Pulmonary artery endothelial cell (primary cell): ENCODE data around the gene FRAS1. TPM values are rescaled to one million over a fixed set of nuclear protein-coding genes. Genes with fewer than 3 reads are reported as not detected.
"Not testable (repeated sequence)": the region's sequence is repeated elsewhere in the genome, so short reads cannot be mapped to it uniquely, and the experiment has no call there.

Experiments
- DNase-seq: peaks from one replicate; pipeline ENCODE4 v3.0.0-alpha.2; 2011; ENCODE audit warnings: low read depth, low spot score
- total RNA-seq: library from RNA; depleted of rRNA; stranded (reverse); fragments of >200 nt; gene quantifications from 2 replicates; pipeline ENCODE4 v1.2.3, GENCODE V29; 2014

FRAS1 gene
- total RNA-seq, 1 donor from 2014 or later = 8.6 TPM

DNA sequence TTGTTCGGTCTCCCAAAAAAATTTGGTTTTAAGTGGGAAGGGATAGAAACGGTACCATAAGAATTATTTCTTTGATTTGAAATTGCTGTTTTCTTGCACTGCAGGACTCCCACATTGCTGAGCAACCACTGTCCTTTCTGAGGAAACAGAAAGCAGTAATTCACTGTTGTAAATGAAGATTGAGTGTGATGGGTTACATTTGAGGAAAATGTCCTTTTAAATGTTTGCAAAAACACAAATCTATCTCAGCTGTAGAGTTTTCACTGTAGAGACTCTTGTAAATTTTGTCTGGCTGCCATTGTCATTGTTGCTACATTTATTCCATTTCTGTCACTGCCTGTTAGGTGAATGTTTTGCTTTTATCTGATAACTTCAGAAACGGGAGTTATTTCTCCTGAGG is 105.2 kb downstream of the FRAS1 start:
- no peak for DNase-seq

DNA sequence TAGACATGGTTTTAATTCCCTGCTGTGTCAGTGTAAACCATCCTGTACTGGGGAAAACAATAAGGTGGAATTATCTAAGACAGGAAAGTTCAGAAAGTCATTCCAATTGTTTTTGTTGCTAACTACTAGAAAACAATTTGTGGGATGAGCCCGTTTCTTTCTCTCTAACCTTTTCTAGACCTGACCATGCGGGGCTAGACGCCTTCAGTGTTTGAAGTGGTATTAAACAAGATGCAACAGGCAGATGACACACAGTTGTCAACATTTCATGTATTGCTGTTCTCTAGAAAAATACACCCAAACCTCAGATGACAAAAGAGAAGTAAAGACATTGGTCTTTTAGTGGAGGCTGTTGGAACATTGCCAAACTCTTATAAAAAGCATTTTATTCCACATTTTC is 105.7 kb downstream of the FRAS1 start:
- DNase-seq = no peak

DNA sequence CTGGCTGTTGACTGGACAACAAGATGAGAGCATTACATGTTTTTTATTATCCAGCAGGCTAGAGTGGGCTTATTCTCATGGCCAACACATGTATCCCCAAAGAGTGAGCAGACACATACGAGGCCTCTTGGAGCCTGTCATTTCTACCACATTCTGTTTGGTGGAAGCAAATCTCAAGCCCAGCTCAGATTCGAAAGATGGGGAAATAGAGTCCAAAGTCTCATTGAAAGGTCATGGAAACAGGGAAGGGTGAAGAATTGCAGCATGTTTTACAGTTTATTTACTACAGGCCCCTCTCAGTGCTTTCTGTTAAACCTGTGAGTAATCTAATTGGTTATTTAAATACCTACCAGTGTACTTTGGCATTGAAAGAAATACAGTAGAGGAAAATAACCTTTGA is 108.6 kb downstream of the FRAS1 start:
- no peak for DNase-seq

DNA sequence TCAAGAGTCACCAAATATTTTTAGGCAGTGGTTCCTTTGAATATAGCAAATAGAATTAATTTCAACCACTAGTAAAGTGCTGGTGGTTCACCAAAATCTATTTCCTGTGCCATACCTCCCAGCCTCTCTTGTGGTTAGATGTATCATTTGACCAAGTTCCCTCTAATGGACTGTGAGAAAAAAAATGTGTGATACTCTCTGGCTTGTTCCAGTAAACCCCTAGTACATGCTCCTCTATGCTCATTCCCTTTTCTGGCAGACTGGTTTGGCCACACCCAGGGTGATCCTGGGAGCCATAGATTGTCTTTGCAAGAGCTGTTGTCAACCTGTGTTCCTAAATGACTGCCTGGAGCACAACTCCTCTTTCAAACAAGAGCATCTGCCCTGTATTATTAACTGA is 109.5 kb downstream of the FRAS1 start:
- no peak for DNase-seq

DNA sequence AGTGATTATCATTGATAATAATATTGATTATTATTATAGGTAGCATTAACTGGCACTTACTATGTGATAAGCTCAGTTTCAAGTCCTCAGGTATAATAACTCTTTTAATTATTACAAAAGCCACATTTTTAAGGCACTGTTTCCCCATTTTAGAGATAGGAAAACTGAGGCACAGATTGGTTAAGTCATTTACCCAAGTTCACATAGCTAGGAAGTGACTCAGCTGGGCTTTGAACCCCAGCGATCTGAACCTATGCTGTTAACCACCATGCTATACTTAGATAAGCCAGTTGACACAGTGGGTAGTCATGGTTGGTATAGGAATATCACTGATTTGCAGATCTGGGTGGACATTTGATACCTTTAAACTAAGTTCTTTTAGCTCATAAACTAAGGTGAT is 110.4 kb downstream of the FRAS1 start:
- DNase-seq = no peak

DNA sequence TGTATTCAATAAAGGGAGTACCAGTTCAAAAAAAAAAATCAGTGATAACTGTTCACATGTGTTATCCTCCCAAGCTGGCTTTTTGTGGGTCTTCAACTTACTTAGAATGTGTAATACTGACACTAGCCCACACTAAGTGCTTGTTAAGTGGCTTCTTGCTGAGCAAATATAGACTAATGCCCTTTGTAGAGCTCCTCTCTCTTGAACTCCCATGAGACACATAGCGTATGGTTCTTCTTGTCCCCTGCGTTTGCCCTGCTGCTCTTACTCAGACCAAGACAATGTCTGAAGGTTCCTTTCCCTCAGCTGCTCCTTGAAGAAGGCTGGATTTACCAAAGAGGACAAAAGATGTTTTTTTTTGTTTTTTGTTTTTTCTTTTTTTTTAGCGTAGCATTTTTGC is 110.9 kb downstream of the FRAS1 start:
- DNase-seq = no peak

DNA sequence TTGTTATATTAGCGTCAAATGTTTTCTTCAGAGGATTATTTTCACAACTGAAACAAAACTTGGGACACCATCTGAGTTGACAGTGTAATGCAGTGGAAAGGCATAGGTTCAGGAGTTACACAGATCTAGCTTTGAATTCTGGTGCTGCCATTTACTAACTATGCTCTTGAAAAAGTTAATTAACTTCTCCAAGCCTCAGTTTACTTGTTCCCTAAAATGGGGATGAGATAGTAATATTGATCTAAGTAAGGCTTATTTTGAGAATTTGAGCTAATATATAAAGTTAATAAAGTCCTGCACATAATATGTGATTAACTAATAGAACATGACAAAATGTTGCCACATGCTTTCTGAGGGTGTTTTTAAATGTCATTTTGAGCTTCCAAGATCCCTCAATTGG is 112.6 kb downstream of the FRAS1 start:
- DNase-seq = no peak

DNA sequence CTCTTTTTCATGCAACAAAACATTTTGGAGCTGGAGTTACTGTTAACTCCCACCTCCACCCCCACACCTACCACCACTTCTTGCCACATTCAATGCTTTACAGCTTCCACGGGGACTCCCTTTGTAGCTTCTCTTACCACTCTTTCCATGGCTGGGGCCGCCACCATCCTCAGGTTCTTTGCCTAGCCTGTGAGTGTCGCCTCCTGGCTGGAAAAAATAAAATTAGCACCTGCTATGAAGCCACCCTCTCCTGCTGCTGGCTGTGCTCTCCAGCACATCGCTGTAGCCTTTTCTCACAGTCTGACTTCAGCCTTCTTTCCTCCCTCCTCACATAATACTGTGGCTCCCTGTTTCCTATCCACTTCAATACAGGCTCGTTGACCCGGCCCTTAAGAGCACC is 114.4 kb downstream of the FRAS1 start:
- no peak for DNase-seq

DNA sequence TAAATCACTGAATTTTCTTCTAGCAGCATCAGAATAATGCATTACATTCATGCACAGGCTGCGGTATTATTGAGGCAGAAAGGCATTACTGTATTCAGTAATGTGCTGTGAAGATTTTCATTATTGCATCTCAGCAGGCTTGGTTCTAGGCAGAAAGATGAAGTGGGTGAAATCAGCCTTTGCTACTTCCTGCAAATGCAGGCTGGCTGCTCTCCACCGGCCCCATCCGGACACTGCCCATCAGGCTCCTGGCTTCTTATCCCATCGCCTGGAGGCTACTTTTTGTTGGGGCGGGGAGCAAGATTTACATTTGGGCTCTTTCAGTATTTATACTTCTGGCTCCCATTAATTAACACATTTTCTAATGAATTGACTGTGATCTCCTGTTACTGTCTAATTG is 117.8 kb downstream of the FRAS1 start:
- no peak for DNase-seq

DNA sequence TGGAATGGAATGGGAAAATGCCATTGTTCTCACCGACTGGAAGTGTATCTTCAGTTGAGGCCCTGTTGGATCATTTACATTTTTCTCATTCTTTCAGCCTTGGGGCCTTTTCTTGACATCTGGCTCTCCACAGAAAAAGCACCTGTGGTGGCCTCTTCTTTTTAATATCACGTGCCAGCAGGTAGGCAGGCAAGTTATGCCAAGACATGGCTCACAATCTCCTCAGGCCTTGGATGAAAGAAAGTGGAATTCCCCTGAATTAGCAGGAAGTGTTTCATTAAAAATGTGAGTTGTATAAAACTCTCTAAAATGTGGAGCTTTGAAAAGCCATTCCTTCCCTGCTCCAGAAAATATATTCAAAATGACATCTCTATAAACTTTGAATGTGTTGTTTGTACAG is 122.1 kb downstream of the FRAS1 start:
- no peak for DNase-seq

DNA sequence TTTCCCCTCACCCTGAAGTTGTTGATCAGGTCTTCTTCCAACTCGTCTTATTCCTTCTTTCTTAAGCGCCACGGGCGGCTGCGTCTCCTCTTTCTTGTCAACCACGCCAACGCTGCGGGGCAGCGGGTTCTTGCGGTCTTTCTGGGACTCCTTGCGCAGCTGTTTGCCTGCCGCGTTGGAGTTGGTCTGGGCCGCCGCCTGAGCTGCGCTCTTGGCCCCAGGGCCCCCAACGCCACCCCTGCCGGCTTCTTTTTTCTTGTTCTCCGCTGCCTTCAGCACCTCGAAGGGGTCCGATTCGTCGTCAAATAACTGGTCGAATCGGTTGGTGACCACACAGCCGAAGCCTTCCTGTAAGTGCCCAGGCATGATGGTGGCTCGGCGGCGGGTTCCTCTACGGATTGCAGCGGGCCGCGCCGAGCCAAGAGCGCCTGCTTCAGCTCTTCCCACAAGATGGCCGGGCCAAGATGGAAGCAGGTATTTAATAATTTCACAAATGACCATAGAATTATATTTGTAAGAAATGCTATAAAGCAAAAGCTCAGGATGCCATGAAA is 124.6 kb downstream of the FRAS1 start:
- DNase-seq = not testable (repeated sequence)

DNA sequence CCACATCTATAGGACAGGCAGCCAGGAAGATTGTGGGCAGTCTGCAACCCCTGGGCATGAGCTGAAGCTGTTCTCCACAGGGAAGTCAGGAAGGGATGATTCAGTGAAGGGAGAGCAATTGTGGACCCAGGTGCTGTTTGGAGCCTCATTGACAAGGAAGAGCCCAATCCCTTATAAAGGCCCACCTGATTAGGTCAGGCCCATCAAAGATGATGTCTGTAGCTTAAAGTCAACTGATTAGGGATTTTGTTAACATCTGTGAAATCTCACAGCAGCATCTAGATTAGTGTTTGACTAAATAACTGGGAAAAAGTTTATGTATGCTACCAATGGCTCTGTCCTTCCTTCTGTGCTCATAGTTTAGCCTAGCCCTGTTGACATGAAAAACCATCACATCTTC is 127.5 kb downstream of the FRAS1 start:
- no peak for DNase-seq

DNA sequence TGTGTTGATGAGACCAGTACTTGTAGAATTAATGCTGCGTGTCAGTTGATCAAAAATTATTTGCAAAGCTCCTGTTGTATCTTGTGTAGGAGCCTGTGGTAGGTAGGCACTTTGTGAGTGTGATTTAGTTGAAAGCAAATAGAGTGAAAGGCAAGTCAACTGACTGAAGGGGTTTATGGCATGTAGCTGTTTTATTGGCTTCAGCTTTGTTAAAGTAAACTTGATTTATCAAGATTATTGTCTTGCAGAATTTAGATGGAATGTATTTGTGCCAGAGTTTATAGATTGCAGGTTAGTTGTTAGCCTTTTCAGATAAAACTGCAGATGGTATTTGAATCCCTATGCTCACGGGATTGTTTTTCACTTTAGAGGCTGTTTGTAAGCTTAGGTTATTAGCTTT is 128.0 kb downstream of the FRAS1 start:
- DNase-seq = no peak

DNA sequence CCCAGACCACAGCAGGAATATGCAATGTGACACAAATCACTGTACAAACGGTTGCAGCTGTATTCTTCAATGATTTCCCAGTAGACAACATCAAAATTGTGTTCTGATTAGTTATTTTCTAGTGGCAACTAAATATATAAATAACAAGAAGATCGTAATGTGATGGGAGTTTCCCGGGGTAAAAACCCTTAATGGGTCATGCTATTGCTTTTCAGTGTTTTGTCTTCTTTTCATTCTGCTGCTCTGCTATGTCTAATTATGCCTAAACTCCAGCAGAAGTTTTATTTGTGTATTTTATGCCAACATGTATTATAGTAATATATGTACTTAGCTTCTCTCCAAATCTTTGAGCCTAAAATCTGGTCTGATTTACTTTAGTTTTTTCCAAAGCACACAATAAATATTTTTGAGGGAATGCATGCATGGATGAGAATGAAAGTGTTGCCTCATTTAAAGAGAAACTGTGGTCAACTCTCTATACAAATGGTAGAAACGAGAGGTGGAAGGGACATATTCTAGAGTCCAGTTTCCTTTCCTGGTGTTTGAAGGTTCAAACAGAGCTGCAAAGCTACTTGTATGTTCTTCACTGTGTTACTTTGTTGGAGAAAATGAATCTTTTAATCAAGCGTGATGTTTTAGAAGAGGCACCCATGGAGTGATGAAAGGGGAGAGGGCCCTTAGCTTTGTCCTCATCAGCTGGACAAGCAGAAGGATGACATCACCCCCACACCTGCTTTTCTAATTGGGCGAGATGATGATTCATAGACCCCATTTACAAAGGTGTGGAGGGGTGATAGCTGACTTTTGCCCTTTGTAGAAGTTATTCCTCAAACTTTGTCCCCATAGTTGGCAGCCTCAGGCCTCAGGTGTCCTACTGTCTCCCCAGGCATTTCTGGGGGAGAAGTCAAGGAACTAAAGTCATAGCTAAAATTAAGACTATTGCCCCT is 129.7 kb downstream of the FRAS1 start:
- no peak for DNase-seq

DNA sequence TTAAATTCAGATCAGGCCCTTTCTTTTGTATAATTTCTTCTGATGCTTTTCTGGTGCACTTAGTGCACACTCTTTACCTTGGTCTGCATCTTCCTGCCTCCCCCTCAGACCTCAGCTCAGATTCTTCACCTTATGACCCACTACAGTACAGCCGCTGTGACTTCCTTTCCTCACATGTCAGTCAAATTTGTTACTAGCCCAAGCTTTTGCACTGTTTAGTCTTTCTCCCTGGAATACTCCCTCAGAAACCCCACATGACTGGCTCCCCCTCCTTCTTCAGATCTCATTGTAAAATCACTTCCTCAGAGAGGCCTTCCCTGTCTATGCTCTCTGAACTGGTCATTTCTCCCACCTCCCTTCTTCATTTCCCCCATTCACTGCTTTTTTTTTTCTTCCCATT is 132.9 kb downstream of the FRAS1 start:
- no peak for DNase-seq

DNA sequence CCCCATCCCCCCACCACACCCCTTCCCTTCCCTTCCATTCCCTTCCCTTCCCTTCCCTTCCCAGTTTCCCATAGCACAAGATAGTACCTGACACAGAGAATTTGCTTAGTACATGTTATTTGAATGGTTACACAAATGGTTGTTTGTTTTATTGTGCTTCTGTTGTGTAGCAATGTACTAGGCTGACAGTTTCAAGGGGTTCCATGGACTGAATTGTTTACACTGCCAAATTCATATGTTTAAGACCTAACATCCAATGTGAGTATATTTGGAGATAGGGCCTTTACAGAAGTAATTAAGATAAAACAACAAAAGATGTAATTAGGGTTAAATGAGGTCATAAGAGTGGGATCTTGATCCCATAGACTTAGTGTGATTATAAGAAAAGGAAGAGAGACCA is 133.5 kb downstream of the FRAS1 start:
- DNase-seq = no peak

DNA sequence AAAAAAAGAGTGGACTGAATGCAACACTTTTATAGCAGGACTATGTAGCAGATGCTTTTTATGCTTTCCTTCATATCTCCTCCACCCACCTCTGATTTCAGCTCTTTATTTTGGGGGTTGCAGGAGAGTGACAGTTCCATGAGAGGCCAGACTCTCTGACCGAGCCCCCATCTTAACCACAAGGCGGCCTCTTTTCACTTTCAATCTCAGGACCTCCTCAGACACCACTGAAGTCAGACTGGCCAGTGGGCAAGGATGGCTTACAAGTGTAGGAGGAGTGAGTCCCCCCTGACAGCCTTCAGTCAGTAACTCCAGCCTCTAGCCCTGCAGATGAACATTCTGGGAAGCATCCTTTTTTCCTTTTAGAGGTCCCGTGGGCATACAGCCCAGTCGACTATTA is 140.8 kb downstream of the FRAS1 start:
- DNase-seq = no peak

DNA sequence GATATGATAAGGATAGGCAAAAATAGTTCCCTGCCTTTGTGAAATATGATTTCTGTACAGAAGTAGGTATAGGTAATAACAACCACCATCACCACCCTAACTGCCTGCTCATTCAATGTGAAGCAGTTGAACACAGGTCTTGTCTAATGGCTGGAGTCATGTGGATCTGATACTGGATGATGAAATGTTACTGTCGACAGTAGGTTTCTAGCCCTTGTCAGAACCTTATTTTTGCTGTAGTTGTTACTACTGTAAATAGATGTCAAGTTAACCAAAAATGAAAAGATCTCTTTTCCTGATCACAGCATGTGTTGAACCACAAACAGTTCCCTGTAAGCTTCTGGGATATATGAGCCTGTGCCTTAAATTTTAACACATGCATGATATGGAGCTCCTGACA is 142.9 kb downstream of the FRAS1 start:
- no peak for DNase-seq

DNA sequence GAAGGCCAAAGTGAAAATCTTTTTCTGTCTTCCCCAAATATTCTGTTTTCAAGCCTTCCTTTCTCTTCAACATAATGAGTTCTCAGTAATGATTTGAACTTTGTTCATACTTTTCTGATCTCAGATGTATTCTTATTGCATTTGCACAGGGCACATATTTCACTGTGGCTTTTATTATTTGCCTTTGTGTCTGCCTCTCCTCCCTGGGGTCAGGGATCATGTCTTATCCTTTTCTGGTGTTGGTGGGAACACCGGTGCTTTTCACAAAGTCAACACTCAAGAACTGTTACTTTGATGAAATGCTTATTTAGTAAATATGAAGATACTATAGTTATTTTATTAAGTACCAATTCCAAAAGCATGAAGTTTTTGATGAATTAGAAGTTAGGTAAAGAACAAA is 143.8 kb downstream of the FRAS1 start:
- DNase-seq = no peak

DNA sequence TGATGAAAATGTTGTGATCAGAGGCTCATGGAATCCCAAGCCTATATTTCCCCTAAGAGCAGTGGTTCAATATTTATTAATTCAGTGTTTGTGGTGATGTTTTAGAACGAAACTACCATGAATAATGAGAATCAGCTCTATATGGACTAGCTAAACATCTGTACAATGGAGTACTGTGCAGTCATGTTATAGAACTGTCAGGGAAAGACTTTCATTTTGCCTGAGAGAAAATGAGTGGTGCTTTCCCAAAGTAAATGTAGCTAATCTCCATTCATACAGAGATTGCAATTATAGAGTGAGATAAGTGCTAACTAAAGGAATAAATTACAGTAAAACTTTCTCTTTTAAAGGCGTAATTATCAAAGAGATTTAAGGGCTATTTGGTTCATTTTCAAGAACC is 147.1 kb downstream of the FRAS1 start:
- DNase-seq = no peak

DNA sequence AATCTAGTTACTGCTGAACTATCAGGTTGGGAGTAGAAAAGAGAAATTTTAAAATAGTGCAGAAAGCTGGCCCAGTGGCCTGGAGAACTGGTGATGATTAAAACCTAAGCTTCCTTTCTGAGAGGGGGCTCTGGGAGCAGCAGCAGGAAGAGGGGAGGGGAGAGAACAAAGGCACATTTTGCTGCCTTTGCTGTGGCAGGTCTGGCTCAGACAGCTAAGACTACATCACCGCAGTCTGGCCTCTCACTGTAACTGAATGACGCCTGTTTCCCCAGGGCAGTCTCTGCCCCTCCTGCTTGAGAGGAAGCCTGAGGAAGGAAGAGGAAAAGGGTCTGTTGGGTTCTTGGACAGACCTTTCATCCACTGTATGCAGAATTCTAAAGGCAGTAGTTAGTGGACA is 148.5 kb downstream of the FRAS1 start:
- no peak for DNase-seq

DNA sequence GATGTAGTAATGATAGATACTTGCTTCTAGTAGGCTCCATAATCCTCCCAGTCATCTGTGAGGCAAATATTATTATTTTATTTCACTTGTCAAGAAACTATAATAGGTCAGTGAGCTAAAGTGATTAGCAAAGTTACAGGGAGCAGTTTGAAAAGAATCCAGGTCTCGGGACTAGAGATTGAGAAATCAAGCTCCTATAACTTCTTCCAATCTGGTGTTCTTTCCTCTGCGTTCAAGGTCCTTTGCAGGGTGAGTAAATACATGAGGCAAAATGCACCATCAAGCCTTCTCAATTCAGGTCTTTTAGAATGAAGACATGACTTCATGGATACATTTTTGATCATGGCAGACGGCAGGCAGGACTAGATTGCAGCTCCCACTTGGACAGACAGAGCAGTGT is 150.4 kb downstream of the FRAS1 start:
- no peak for DNase-seq

DNA sequence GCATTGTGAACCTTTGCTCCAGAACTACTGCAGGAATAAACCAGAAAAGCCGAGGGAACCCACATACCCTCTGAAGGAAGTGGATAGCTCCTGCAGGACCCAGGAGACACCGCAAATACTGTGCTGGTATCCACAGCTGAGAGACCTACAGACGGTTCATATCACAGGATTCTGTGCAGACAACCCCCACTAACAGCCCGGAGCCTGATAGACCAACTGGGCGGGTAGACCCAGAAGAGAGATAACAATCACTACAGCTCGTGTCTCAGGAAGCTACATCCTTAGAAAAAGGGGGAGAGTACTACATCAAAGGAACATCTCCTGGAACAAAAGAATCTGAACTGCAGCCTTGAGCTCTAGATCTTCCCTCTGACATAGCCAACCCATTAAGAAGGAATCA is 150.8 kb downstream of the FRAS1 start:
- DNase-seq = no peak
